Measurements from ENCODE around the gene KBTBD12. TPM values are rescaled to one million over a fixed set of nuclear protein-coding genes. Genes with fewer than 3 reads are reported as not detected.

Gene KBTBD12
- total RNA-seq, 1 experiment from 2014 or later, result not detected

GRCh38 chr3:127961963-127962362, 46.9 kb downstream of the KBTBD12 start:
- no peak overlapping the region for H3K4me3 ChIP-seq
- no peaks in the 10 kb centered on the region for H3K27me3 ChIP-seq
- DNase-seq, result no peak
- H3K9me3 ChIP-seq, result peaks cover 2% of the 10 kb centered on the region
- no peaks in the 10 kb centered on the region for H3K36me3 ChIP-seq

- H3K27me3 ChIP-seq, result no peaks in the 10 kb centered on the region
- H3K36me3 ChIP-seq, result no peaks in the 10 kb centered on the region
- DNase-seq, result no peak
Measured at GRCh38 chr3:127962937-127963336, 47.9 kb downstream of the KBTBD12 start.

DNA sequence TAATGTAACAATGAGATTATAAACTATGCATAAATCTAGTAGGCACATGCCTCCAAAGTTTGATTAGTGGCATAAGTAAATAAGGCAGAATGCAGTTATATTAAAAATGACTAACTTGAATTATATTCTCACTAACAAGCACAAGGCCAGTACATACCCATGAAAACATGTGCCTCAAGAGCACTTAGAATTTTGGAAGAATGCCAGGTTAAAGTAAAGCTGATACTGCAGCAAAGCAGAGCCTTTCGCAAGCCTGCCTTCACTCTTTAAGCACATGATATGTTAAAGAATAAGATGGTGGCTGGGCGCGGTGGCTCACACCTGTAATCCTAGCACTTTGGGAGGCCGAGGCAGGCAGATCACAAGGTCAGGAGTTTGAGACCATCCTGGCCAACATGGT, 49.0 kb downstream of the KBTBD12 start:
- Histone ChIP-seq H3K36me3 (no peaks in the 10 kb centered on the region), H3K27me3 (no peaks in the 10 kb centered on the region), H3K9me3 (peaks cover 2% of the 10 kb centered on the region), H3K4me3 (no peak overlapping the region)
- DNase-seq, result no peak

More at GRCh38 chr3:127962937-127963336, 47.9 kb downstream of the KBTBD12 start:
- peaks cover 2% of the 10 kb centered on the region for H3K9me3 ChIP-seq
- H3K4me3 ChIP-seq, result no peak overlapping the region

GRCh38 chr3:127964816-127965215, 49.8 kb downstream of the KBTBD12 start:
- DNase-seq, result peak; percentile 70

DNA sequence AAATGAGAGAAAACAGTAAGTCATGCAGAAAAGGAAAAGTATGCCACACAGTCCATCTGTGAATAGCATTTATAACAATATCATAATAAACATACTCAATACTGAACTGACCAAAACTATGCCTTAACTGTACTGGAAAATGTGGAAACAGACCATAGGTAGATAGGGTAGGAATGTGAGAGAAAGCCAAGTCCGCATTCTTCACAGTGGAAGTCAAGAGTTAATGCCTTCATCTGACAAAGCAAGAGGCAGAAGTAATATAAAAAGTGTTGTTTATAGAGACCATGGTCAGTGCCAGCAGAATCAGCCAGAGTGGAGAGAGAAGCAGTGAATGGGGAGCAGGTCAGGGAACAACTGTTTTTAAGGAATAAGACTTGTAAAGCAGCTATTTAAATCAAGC, 52.3 kb downstream of the KBTBD12 start:
- peak; percentile 58 for DNase-seq
- Histone ChIP-seq H3K27me3 (no peaks in the 10 kb centered on the region), H3K4me3 (no peak overlapping the region), H3K36me3 (no peaks in the 10 kb centered on the region), H3K9me3 (peaks cover 2% of the 10 kb centered on the region)

More at GRCh38 chr3:127964816-127965215, 49.8 kb downstream of the KBTBD12 start:
- H3K4me3 ChIP-seq, result no peak overlapping the region
- H3K9me3 ChIP-seq, result peaks cover 2% of the 10 kb centered on the region
- H3K27me3 ChIP-seq, result no peaks in the 10 kb centered on the region
- no peaks in the 10 kb centered on the region for H3K36me3 ChIP-seq

- H3K27me3 ChIP-seq, result no peaks in the 10 kb centered on the region
Measured at GRCh38 chr3:127970966-127971592, 56.0 kb downstream of the KBTBD12 start.

DNA sequence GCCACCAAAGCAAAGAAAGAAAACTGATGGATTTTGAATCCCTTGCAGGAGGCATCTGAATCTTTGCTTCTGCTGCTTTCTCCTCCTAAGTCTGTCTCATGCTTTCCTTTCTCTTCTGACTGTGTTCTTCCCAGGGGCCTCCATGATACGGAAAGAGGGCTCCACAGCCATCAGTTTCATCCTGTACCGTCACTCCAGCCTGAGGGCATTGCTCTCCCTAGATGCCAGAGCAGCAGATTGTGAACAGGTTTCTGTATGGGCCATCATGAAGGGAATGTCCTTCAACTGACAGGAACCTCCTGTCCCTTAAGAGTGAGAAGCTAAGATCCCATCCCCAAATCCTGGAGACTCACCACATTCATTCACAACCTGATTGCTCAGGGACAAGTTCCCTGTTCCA, 59.2 kb downstream of the KBTBD12 start:
- DNase-seq, result no peak
- H3K27me3 ChIP-seq, result no peaks in the 10 kb centered on the region
- H3K36me3 ChIP-seq, result no peaks in the 10 kb centered on the region
- 0 out of 2 replicates have a peak, but pooled peaks cover 5% of the 10 kb centered on the region for H3K9me3 ChIP-seq
- no peak overlapping the region for H3K4me3 ChIP-seq

More at GRCh38 chr3:127970966-127971592, 56.0 kb downstream of the KBTBD12 start:
- H3K4me3 ChIP-seq, result no peak overlapping the region
- no peaks in the 10 kb centered on the region for H3K36me3 ChIP-seq
- peak; percentile 31 for DNase-seq
- no peaks in the 10 kb centered on the region; the same call in none of the 2 replicates for H3K9me3 ChIP-seq

GRCh38 chr3:127975153-127976029, 60.4 kb downstream of the KBTBD12 start:
- DNase-seq, result no peak
- Histone ChIP-seq H3K4me3 (no peak overlapping the region), H3K27me3 (no peaks in the 10 kb centered on the region), H3K36me3 (no peaks in the 10 kb centered on the region), H3K9me3 (0 out of 2 replicates have a peak, but pooled peaks cover 5% of the 10 kb centered on the region)

- Histone ChIP-seq H3K9me3 (peaks cover 18% of the 10 kb centered on the region), H3K36me3 (no peaks in the 10 kb centered on the region), H3K4me3 (no peak overlapping the region), H3K27me3 (no peaks in the 10 kb centered on the region)
- DNase-seq, result no peak
Measured at GRCh38 chr3:127978636-127979035, 63.6 kb downstream of the KBTBD12 start.

- peaks cover 18% of the 10 kb centered on the region for H3K9me3 ChIP-seq
- DNase-seq, result no peak
- no peaks in the 10 kb centered on the region for H3K27me3 ChIP-seq
- no peaks in the 10 kb centered on the region for H3K36me3 ChIP-seq
- no peak overlapping the region for H3K4me3 ChIP-seq
Measured at GRCh38 chr3:127979473-127979872, 64.4 kb downstream of the KBTBD12 start.

DNA sequence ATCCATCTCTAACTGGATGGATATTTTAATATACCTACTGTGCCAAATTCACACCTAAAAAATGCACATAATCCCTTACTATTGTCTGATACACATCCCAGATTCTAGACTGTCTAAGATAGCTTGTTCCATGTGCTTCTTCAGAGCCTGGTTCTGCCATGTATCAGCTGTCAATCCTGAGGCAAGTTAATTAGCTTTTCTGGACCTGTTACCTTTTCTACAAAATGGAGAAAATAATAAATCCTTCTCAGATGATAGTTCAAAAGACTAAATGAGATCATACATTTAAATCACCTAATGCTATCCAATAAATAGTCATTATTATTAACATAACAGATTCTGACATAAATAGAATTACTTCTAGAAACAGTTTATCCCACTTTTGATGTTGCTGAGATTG, 66.1 kb downstream of the KBTBD12 start:
- peaks cover 18% of the 10 kb centered on the region for H3K9me3 ChIP-seq

DNA sequence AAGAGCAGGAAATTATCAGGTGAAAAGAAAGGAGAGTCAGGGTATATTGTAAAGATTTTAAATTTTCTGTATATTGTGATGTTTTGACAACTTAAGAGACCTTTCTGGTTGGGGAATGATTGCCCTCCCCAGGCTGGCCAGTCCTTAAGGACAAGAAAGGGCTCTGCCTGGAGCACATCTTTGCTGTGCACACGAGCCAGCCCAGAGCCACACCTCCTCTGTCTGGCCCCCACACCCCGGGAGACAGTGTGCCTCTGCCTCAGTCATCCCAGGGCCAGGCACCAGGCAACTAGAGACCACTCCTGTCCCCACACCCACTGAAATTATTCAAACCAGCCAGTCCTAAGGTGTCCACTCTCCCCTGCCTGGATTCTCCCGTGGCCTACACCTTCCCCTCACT, 67.1 kb downstream of the KBTBD12 start:
- Histone ChIP-seq H3K36me3 (no peaks in the 10 kb centered on the region), H3K27me3 (no peaks in the 10 kb centered on the region), H3K4me3 (no peak overlapping the region), H3K9me3 (peaks cover 18% of the 10 kb centered on the region)
- no peak for DNase-seq

More for the DNA sequence above, 66.1 kb downstream of the KBTBD12 start:
- no peaks in the 10 kb centered on the region for H3K27me3 ChIP-seq
- no peak for DNase-seq
- no peaks in the 10 kb centered on the region for H3K36me3 ChIP-seq
- no peak overlapping the region for H3K4me3 ChIP-seq

DNA sequence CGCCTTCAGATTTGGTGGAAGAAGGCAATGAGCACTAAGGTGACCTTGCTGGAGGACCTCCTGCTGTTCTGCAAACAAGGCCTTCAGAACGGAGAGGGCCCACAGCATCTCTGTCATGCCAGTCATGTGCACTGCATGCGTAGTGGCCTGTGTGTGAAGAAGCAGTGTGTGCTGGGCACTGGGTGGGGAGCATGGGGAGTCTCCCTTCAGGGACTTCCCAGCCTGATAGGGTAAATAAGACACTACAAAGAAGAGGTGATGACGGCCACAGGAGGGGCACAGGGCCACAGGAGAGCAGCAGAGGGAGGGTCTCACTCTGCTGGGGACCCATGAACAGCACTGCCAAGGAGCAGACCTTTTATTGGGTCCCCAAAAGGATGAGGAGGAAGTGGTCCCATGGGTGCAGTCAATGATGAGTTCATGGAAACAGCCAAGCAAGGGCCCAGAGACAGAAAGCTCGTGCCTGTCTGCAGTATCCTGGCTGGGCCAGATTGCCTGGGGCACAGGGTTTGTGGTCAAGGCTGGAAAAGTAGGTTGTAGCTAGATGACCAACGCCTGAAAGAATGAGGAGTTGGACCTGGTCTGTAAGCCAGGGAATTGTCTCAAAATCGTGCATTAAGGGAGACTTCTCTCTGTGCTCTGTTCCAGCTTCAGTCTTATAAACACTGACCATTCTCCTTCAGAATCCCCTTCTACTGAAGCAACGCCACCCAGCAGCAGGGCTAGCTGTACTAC, 69.4 kb downstream of the KBTBD12 start:
- Histone ChIP-seq H3K36me3 (no peaks in the 10 kb centered on the region), H3K4me3 (no peak overlapping the region), H3K9me3 (peaks cover 14% of the 10 kb centered on the region), H3K27me3 (no peaks in the 10 kb centered on the region)
- peak; percentile 91 for DNase-seq

- no peak overlapping the region for H3K4me3 ChIP-seq
- DNase-seq, result no peak
- peaks cover 14% of the 10 kb centered on the region for H3K9me3 ChIP-seq
- H3K36me3 ChIP-seq, result no peaks in the 10 kb centered on the region
- H3K27me3 ChIP-seq, result no peaks in the 10 kb centered on the region
Measured at GRCh38 chr3:127985216-127985615, 70.2 kb downstream of the KBTBD12 start.

- no peaks in the 10 kb centered on the region for H3K36me3 ChIP-seq
- no peak overlapping the region for H3K4me3 ChIP-seq
- H3K9me3 ChIP-seq, result peaks cover 12% of the 10 kb centered on the region
- H3K27me3 ChIP-seq, result no peaks in the 10 kb centered on the region
- no peak for DNase-seq
Measured at GRCh38 chr3:127985655-127986225, 70.7 kb downstream of the KBTBD12 start.

GRCh38 chr3:127986803-127987202, 71.8 kb downstream of the KBTBD12 start:
- no peak for DNase-seq
- Histone ChIP-seq H3K4me3 (no peak overlapping the region), H3K27me3 (no peaks in the 10 kb centered on the region), H3K9me3 (peaks cover 2% of the 10 kb centered on the region), H3K36me3 (no peaks in the 10 kb centered on the region)
